HEK293T (cell line): ENCODE results near the gene NFE2L3.

ENCODE experiments used
- ARNT ChIP-seq: fragments of 450-650 bp; IDR thresholded peaks from 2 replicates; pipeline ENCODE4 v1.6.1; 2017; ENCODE audit warnings: mild to moderate bottlenecking
- BHLHE40 ChIP-seq: fragments of 450-650 bp; IDR thresholded peaks from 2 replicates; pipeline ENCODE4 v1.6.1; 2016; ENCODE audit warnings: mild to moderate bottlenecking, moderate library complexity, borderline replicate concordance
- ELF4 ChIP-seq: fragments of 450-650 bp; IDR thresholded peaks from 2 replicates; pipeline ENCODE4 v1.6.1; 2017; ENCODE audit warnings: antibody characterized with exemption
- FOXA1 ChIP-seq: fragments of 450-650 bp; IDR thresholded peaks from 2 replicates; pipeline ENCODE4 v1.6.1; 2016; ENCODE audit warnings: mild to moderate bottlenecking
- FOXK2 ChIP-seq: fragments of 450-650 bp; IDR thresholded peaks from 2 replicates; pipeline ENCODE4 v1.6.1; 2016; ENCODE audit warnings: mild to moderate bottlenecking
- FOXM1 ChIP-seq: fragments of 450-650 bp; IDR thresholded peaks from 2 replicates; pipeline ENCODE4 v1.6.1; 2017; ENCODE audit warnings: mild to moderate bottlenecking, borderline replicate concordance
- L3MBTL2 ChIP-seq: fragments of 450-650 bp; conservative IDR thresholded peaks from 2 replicates; pipeline ENCODE4 v1.6.1; 2016; ENCODE audit warnings: mild to moderate bottlenecking
- LEF1 ChIP-seq: fragments of 450-650 bp; IDR thresholded peaks from 2 replicates; pipeline ENCODE4 v1.6.1; 2017; ENCODE audit warnings: mild to moderate bottlenecking, borderline replicate concordance
- NFRKB ChIP-seq: fragments of 450-650 bp; IDR thresholded peaks from 2 replicates; pipeline ENCODE4 v1.6.1; 2016; ENCODE audit warnings: mild to moderate bottlenecking, moderate library complexity
- SP1 ChIP-seq: fragments of 450-650 bp; IDR thresholded peaks from 2 replicates; pipeline ENCODE4 v1.6.1; 2017
- SUZ12 ChIP-seq: fragments of 450-650 bp; IDR thresholded peaks from 2 replicates; pipeline ENCODE4 v1.6.1; 2016; ENCODE audit warnings: mild to moderate bottlenecking
- TARDBP ChIP-seq: fragments of 450-650 bp; IDR thresholded peaks from 2 replicates; pipeline ENCODE4 v1.6.1; 2016
- ZNF384 ChIP-seq: fragments of 450-650 bp; IDR thresholded peaks from 2 replicates; pipeline ENCODE4 v1.6.1; 2016
- TF ChIP-seq, protein P1 (sequence below): fragments of 450-650 bp; IDR thresholded peaks from 2 replicates; pipeline ENCODE4 v1.6.1; 2016

DNA sequence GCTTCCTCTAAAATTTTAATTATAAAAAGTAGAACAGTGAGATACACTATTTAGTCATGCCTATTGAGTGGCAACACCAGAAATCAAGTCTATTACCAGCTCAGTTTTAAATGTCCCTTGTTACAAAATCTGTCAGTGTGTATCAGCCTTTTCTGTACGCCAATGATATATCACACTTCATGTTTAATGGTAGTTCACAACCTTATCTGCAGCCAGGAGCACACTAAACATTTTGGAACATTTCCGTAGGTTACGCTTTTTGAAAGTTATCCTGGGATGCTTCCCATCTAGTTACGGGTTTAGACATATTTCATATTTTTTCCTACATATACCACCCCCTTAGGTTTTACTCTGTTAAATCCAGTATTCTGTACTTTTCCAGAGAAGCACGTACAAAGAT, 43.2 kb downstream of the NFE2L3 start:
- TF ChIP-seq L3MBTL2 (no peak), ZNF384 (no peak), FOXM1 (no peak), FOXK2 (no peak), NFRKB (no peak), LEF1 (no peak), SUZ12 (no peak), ELF4 (no peak), TARDBP (no peak), BHLHE40 (no peak), ARNT (no peak), FOXA1 (no peak), SP1 (no peak)
- TF ChIP-seq, protein P1, sequence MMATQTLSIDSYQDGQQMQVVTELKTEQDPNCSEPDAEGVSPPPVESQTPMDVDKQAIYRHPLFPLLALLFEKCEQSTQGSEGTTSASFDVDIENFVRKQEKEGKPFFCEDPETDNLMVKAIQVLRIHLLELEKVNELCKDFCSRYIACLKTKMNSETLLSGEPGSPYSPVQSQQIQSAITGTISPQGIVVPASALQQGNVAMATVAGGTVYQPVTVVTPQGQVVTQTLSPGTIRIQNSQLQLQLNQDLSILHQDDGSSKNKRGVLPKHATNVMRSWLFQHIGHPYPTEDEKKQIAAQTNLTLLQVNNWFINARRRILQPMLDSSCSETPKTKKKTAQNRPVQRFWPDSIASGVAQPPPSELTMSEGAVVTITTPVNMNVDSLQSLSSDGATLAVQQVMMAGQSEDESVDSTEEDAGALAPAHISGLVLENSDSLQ: no peak
